ENCODE data around the gene COX5B.
A peak's percentile ranks its signal among the peaks of the same experiment; 100 is the strongest.

Gene COX5B

GRCh38 chr2:97654791-97655190 is 8.9 kb downstream of the COX5B start:
- DNase-seq = no peak

GRCh38 chr2:97656129-97656755 is 10.4 kb downstream of the COX5B start:
- DNase-seq = no peak

GRCh38 chr2:97656905-97657587 is 11.2 kb downstream of the COX5B start:
- DNase-seq = peak in 1 of 3 donors; percentile 25

- no peak for DNase-seq
Observed at GRCh38 chr2:97657986-97658690, 12.3 kb downstream of the COX5B start.

- DNase-seq = no peak
Observed at GRCh38 chr2:97658691-97659157, 12.9 kb downstream of the COX5B start.

- DNase-seq = no peak
Observed at GRCh38 chr2:97659256-97660043, 13.6 kb downstream of the COX5B start.

GRCh38 chr2:97660044-97660774 is 14.3 kb downstream of the COX5B start:
- peak in 2 of 3 donors; percentile 16 to 38 for DNase-seq

- DNase-seq = peak in 1 of 3 donors; percentile 28
Observed at GRCh38 chr2:97660775-97661389, 15.0 kb downstream of the COX5B start.

- DNase-seq = no peak
Observed at GRCh38 chr2:97661927-97662326, 16.1 kb downstream of the COX5B start.

- DNase-seq = no peak
Observed at GRCh38 chr2:97662386-97662894, 16.6 kb downstream of the COX5B start.

- DNase-seq = peak; percentile 96 to 99 (median 98)
Observed at GRCh38 chr2:97662895-97663625, 17.2 kb downstream of the COX5B start.

- no peak for DNase-seq
Observed at GRCh38 chr2:97663626-97663961, 17.7 kb downstream of the COX5B start.

GRCh38 chr2:97663962-97664635 is 18.2 kb downstream of the COX5B start, which contains the start of gene ACTR1B:
Gene ACTR1B (minus strand): TSS chr2:97664044. CDS start chr2:97663890, 154 bp downstream.
- peak; percentile 98 for DNase-seq

GRCh38 chr2:97664636-97664970 is 18.7 kb downstream of the COX5B start:
- DNase-seq = no peak

GRCh38 chr2:97669448-97669847 is 23.6 kb downstream of the COX5B start, which contains the start of gene C2orf92:
Gene C2orf92 (plus strand): TSS chr2:97669713. CDS start chr2:97669789, 76 bp downstream.
- DNase-seq = no peak

- no peak for DNase-seq
Observed at GRCh38 chr2:97670471-97670870, 24.6 kb downstream of the COX5B start.

- DNase-seq = no peak
Observed at GRCh38 chr2:97671526-97671925, 25.7 kb downstream of the COX5B start.

GRCh38 chr2:97672606-97673140 is 26.8 kb downstream of the COX5B start:
- DNase-seq = peak; percentile 63 to 79 (median 64)

GRCh38 chr2:97673182-97673914 is 27.5 kb downstream of the COX5B start:
- peak; percentile 83 to 88 (median 87) for DNase-seq

All from suppressor macrophage treated with lipopolysaccharide for 1 hour (primary cell).